HG03442 (cell line): ENCODE results near the gene CAD.
"Not testable (repeated sequence)": the region's sequence is repeated elsewhere in the genome, so short reads cannot be mapped to it uniquely, and the experiment has no call there.

Experiments used
- ATAC-seq: cut with Tn5 transposase; IDR thresholded peaks from one replicate; pipeline ENCODE4 v1.9.1; 2021; ENCODE audit warnings: mild to moderate bottlenecking, moderate library complexity; ENCODE audit not compliant: unreplicated experiment

CAD gene

DNA sequence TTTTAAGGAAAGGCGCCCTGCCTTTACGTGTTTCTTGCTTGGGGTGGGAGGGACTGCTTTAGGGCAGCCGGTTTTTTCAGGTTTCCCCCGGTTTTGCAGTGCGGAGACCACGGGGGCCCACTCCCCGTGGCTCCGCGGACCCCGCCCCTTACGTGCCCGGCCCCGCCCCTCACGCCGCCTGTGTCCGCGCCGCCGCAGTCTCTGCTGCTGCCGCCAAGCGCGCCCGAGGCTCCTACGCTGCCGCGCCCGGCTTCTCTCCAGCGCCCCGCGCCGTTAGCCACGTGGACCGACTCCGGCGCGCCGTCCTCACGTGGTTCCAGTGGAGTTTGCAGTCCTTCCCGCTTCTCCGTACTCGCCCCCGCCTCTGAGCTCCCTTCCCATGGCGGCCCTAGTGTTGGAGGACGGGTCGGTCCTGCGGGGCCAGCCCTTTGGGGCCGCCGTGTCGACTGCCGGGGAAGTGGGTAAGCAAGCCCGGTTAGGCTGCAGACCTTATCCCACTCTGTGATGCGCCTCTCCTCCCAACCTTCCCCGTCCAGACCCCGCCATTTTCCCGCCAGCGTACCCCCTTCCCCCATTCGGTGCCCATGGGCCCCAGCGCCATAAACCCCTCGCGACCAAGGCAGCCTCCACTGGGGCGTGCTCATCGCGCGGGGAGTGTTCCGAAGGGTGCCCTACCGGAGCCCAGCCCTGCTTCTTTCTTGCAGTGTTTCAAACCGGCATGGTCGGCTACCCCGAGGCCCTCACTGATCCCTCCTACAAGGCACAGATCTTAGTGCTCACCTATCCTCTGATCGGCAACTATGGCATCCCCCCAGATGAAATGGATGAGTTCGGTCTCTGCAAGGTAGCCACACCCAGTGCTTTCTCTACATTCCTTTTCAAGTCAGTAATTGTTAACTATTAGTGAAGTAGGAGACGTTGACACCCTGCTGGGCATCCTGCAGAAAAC is at the start of gene CAD:
Gene CAD (plus strand): TSS at position 197 of the 949 bp plus-strand sequence. CDS start 183 bp downstream, at position 380.
- peak; percentile 82 for ATAC-seq

GRCh38 chr2:27170581-27171337 is 46.4 kb upstream of the CAD start:
- no peak for ATAC-seq

- no peak for ATAC-seq
These were observed 45.8 kb upstream of the CAD start for GRCh38 chr2:27171351-27171848.

GRCh38 chr2:27174638-27175037 is 42.5 kb upstream of the CAD start:
- ATAC-seq: no peak

DNA sequence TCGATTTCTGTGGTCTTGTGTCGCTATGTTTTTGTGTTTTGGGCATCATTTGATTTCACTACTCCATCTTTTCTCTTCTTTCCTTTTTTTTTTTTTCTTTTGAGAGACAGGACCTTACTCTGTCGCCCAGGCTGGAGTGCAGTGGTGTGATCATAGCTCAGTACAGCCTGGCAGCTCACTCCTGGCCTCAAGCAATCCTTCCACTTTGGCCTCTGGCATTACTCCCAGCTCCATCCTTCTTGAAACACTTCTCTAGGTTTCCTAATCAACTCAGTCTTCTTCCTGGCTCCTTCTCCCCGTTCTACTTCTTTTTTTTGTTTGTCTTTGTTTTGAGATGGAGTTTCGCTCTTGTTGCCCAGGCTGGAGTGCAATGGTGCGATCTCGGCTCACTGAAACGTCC is 41.8 kb upstream of the CAD start:
- ATAC-seq: no peak

- not testable (repeated sequence) for ATAC-seq
These were observed 41.4 kb upstream of the CAD start for GRCh38 chr2:27175781-27176180.

DNA sequence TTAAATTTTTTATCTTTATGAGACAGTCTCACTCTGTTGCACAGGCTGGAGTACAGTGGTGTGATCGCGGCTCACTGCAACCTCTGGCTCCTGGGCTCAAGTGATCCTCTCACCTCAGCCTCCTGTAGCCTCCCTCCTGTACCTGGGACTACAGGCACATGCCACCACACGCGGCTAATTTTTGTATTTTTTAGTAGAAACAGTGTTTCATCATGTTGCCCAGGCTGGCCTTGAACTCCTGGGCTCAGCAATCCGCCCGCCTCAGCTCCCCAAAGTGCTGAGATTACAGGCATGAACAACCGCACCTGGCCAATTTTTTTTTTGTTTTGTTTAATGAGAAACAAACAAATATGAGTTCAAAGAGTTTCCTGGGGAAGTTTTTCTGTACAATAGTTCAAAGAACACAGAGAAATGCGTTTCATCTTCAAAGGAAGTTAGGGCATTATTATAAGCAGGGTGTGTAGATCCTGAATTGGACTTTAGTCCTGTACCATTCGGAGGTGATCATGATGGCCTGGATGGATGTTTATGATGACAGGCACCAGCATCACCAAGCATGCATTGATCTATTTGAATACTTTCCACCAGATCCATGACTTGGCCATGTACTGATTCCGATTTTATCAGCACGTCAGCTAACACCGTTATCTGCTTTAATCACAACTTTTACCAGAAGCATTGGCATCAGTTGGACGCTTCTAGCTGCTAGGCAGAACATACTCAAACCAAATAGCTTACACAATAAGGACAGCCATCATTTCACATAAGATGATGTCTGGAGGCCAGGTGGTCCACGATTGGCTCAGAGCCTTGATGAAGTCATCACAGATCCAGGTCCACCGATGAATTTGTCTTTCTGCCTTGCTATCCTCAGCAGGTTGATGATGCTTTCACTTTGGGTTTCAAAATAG is 39.5 kb upstream of the CAD start:
- ATAC-seq: no peak

- no peak for ATAC-seq
These were observed 38.7 kb upstream of the CAD start for GRCh38 chr2:27178469-27178868.

DNA sequence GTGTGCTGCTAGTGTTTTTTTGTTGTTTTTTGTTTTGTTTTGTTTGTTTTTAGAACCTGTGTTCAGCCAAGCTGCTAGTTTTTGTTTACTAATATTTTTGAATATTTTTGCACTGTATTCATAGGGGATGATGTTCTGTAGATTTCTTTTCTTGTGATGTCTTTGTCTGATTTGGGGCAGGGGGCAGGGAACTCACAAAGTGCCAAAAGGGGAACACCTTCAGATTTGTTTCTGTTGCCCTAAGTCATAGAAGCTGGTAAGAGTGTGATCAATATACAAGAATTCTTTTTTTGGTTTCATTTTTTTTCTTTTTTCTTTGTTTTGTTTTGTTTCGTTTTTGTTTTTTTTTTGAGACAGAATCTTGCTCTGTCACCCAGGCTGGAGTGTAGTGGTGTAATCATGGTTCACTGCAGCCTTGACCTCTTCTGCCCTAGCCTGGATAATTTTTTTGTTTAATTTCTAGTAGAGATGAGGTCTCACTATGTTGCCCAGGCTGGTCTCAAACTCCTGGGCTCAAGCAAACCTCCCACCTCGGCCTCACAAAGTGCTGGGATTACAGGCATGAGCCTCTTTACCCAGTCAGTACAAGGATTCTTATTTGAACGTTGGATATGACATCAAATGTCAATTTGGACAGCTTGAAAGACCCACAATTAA is 37.7 kb upstream of the CAD start:
- ATAC-seq: no peak

- ATAC-seq: no peak
These were observed 34.8 kb upstream of the CAD start for GRCh38 chr2:27182346-27182745.

- ATAC-seq: no peak
These were observed 33.1 kb upstream of the CAD start for GRCh38 chr2:27184115-27184514.

GRCh38 chr2:27185331-27186026 is 31.7 kb upstream of the CAD start:
- ATAC-seq: no peak

- ATAC-seq: no peak
These were observed 30.4 kb upstream of the CAD start for GRCh38 chr2:27186613-27187345.

DNA sequence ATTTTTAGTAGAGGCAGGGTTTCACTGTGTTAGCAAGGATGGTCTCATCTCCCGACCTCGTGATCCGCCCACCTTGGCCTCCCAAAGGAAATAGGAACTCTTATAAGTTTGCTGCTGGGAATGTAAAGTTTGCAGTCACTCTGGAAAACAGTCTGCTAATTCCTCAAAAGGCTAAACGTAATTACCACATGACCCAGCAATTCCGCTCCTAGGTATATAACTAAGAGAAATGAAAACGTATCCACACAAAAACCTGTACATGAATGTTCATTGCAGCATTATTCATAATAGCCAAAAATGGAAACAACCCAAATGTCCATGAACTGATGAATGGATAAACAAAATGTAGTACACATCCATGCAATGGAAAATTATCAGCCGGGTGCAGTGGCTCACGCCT is 27.2 kb upstream of the CAD start:
- no peak for ATAC-seq

DNA sequence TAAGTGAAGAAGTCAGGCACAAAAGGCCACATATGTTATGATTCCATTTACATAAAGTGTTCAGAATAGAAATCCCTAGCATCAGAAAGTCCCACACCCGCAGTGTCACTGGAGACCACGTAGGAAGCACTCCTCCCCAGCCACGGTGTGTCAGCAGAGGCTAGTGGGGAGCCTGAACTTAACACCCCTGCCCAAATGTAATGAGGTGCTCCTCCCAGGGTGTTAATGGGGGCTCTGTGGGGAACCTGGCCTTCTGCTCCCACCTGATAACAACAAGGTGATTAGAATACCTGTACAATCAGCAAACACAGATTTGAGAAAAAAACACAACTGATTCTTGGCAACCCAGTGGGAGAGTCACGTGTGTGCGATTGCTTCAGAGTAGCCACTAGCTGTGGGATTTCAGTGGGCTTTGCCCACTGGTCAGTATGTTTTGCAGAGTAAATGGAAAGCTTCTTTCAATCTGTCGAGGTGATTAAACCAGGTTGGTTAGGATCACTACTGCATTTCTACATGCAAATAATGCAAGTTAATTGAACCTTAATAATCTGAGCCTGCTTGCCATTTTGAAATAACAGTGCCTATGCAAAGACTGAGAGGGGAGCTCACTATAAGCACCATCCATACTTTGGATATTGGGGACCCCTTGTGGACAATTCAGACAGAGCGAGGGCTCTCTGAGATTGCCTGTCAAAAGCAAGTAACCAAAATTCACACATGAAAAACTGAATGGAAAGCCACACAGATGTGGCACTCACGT is 25.9 kb upstream of the CAD start:
- ATAC-seq: no peak

GRCh38 chr2:27194538-27195354 is 22.4 kb upstream of the CAD start:
- no peak for ATAC-seq

GRCh38 chr2:27195799-27196198 is 21.4 kb upstream of the CAD start:
- not testable (repeated sequence) for ATAC-seq
